Loucy (cell line): ENCODE measurements around the gene BTN1A1.

ENCODE experiments used
- H2AFZ ChIP-seq: fragments of 200-600 bp; sonication (generic); 2 replicates; pipeline ENCODE4 v1.6.0; 2016; ENCODE audit warnings: antibody characterized with exemption, mild to moderate bottlenecking, low read length, moderate library complexity
- H3F3A ChIP-seq: fragments of 200-600 bp; 2 replicates; pipeline ENCODE4 v1.6.0; 2016; ENCODE audit warnings: antibody characterized with exemption, low read depth, mild to moderate bottlenecking
- H3K27me3 ChIP-seq: fragments of 200-600 bp; sonication (generic); 2 replicates; pipeline ENCODE4 v1.6.1; 2014; ENCODE audit warnings: low read length, mild to moderate bottlenecking; ENCODE audit not compliant: insufficient read depth, poor library complexity, severe bottlenecking
- H3K36me3 ChIP-seq: fragments of 200-600 bp; sonication (generic); 2 replicates; pipeline ENCODE4 v1.6.1; 2016; ENCODE audit warnings: low read length; ENCODE audit not compliant: insufficient read depth
- H3K4me1 ChIP-seq: fragments of 200-600 bp; sonication (generic); 2 replicates; pipeline ENCODE4 v1.5.1; 2014; ENCODE audit warnings: low read length, mild to moderate bottlenecking; ENCODE audit not compliant: insufficient read depth, poor library complexity, severe bottlenecking
- H3K4me2 ChIP-seq: fragments of 200-600 bp; sonication (generic); 2 replicates; pipeline ENCODE4 v1.6.0; 2014; ENCODE audit warnings: antibody characterized with exemption, low read length, low read depth, mild to moderate bottlenecking; ENCODE audit not compliant: poor library complexity, severe bottlenecking
- H3K4me3 ChIP-seq: fragments of 200-600 bp; sonication (generic); 2 replicates; pipeline ENCODE4 v1.5.1; 2014; ENCODE audit warnings: low read length, mild to moderate bottlenecking, mixed read lengths; ENCODE audit not compliant: poor library complexity, severe bottlenecking
- H3K79me2 ChIP-seq: fragments of 200-600 bp; sonication (generic); 2 replicates; pipeline ENCODE4 v1.6.1; 2014; ENCODE audit warnings: low read length; ENCODE audit not compliant: insufficient read depth
- H3K9ac ChIP-seq: fragments of 200-600 bp; sonication (generic); 2 replicates; pipeline ENCODE4 v1.6.0; 2014; ENCODE audit warnings: mild to moderate bottlenecking, low read depth, low read length, moderate library complexity; ENCODE audit not compliant: poor library complexity, severe bottlenecking
- H3K9me2 ChIP-seq: fragments of 200-600 bp; sonication (generic); replicated peaks from 2 replicates; pipeline ENCODE4 v1.6.1; 2016; ENCODE audit warnings: low read depth, low read length, mixed read lengths
- H3K9me3 ChIP-seq: fragments of 200-600 bp; sonication (generic); 2 replicates; pipeline ENCODE4 v1.6.1; 2014; ENCODE audit warnings: mild to moderate bottlenecking, antibody characterized with exemption, low read length, low read depth; ENCODE audit not compliant: insufficient read depth
- H4K20me1 ChIP-seq: fragments of 200-600 bp; sonication (generic); 2 replicates; pipeline ENCODE4 v1.6.0; 2014; ENCODE audit warnings: antibody characterized with exemption, low read length, mild to moderate bottlenecking; ENCODE audit not compliant: insufficient read depth, poor library complexity, severe bottlenecking
- EZH2phosphoT487 ChIP-seq: fragments of 200-600 bp; IDR thresholded peaks from 2 replicates; pipeline ENCODE4 v1.6.1; 2018; ENCODE audit warnings: antibody characterized with exemption, mild to moderate bottlenecking, moderate library complexity, borderline replicate concordance
- TF ChIP-seq, protein P1 (sequence below): fragments of 200-600 bp; sonication (generic); conservative IDR thresholded peaks from 2 replicates; pipeline ENCODE4 v1.5.1; 2014; ENCODE audit warnings: mild to moderate bottlenecking, antibody characterized with exemption, low read length

Gene BTN1A1

DNA sequence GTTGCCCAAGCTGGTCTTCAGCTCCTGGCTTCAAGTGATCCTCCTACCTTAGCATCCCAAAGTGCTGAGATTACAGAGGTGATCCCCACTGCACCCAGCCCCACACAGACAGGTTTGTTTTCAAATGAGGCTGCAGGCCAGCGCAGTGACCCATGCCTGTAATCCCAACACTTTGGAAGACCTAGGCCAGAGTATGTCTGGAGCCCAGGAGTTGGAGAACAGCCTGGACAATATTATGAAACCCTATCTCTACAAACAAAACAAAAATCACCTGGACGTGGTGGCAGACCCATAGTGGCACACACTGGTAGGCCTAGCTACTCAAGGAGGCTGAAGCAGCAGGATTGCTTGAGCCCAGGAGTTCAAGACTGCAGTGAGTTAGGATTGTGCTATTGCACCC lies 30.1 kb downstream of the BTN1A1 start:
- Histone ChIP-seq H4K20me1 (no peaks in the 10 kb centered on the region), H3F3A (0 out of 2 replicates have a peak, but pooled peaks cover 10% of the 10 kb centered on the region), H3K9me2 (no peaks in the 10 kb centered on the region), H3K9ac (no peak overlapping the region), H3K4me3 (no peak overlapping the region), H3K9me3 (no peaks in the 10 kb centered on the region), H3K4me2 (no peak overlapping the region), H3K4me1 (peaks cover 9% of the 10 kb centered on the region), H3K27me3 (no peaks in the 10 kb centered on the region), H2AFZ (0 out of 2 replicates have a peak overlapping the region, but pooled peaks have one; percentile 50), H3K79me2 (no peaks in the 10 kb centered on the region), H3K36me3 (no peaks in the 10 kb centered on the region)
- TF ChIP-seq, protein P1, sequence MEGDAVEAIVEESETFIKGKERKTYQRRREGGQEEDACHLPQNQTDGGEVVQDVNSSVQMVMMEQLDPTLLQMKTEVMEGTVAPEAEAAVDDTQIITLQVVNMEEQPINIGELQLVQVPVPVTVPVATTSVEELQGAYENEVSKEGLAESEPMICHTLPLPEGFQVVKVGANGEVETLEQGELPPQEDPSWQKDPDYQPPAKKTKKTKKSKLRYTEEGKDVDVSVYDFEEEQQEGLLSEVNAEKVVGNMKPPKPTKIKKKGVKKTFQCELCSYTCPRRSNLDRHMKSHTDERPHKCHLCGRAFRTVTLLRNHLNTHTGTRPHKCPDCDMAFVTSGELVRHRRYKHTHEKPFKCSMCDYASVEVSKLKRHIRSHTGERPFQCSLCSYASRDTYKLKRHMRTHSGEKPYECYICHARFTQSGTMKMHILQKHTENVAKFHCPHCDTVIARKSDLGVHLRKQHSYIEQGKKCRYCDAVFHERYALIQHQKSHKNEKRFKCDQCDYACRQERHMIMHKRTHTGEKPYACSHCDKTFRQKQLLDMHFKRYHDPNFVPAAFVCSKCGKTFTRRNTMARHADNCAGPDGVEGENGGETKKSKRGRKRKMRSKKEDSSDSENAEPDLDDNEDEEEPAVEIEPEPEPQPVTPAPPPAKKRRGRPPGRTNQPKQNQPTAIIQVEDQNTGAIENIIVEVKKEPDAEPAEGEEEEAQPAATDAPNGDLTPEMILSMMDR, result no peak
- TF ChIP-seq EZH2phosphoT487, result no peak

GRCh38 chr6:26531897-26532296 lies 31.8 kb downstream of the BTN1A1 start:
- no peak for TF ChIP-seq EZH2phosphoT487
- TF ChIP-seq, protein P1, result no peak
- H3K9me3 ChIP-seq, result no peaks in the 10 kb centered on the region
- no peaks in the 10 kb centered on the region for H3K79me2 ChIP-seq
- peaks cover 23% of the 10 kb centered on the region for H3K4me1 ChIP-seq
- no peaks in the 10 kb centered on the region for H4K20me1 ChIP-seq
- no peak overlapping the region for H3K4me3 ChIP-seq
- H2AFZ ChIP-seq, result no peak overlapping the region
- H3K27me3 ChIP-seq, result no peaks in the 10 kb centered on the region
- peak overlapping the region; percentile 77 for H3K4me2 ChIP-seq
- H3F3A ChIP-seq, result peaks cover 18% of the 10 kb centered on the region
- no peaks in the 10 kb centered on the region for H3K9me2 ChIP-seq
- no peaks in the 10 kb centered on the region for H3K36me3 ChIP-seq
- H3K9ac ChIP-seq, result no peak overlapping the region

DNA sequence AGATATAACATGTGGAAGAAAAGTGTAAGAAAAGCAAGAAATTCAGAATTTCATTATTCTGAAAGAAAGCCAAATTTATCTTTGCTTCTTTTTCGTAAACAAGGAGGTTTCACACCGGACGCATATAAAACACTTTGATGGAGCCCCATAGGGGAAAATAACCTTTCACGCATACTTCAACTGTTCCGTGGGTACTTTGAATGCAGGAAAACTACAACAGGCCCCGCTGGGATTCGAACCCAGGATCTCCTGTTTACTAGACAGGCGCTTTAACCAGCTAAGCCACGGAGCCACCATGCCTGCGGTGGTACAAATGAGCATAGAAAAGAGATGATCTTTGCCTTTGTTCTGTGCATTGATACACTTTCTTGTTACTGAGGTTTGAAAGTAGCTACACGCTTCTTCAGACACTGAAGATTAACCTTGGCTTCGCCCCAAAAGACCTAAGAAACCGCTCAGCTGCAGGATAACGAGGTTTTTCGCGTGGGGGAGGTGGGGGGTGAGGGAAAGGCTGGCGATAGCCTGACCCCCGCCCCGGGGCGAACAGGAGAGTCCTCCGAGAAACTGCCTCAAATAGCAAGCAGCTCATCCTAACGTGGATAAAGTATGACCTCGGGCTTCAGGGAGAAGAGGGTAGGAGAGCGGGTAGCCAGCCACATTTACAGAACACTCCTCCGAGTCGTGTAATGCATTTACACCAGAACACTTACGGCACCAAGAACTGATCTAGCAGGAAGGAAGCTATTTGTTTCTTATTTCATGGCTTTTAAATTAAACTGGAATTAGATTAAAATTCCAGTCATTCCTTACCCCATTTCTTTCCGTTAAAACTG lies 32.8 kb downstream of the BTN1A1 start:
- Histone ChIP-seq H3K4me3 (peak overlapping the region; percentile 98), H3F3A (peaks cover 25% of the 10 kb centered on the region), H3K4me2 (peak overlapping the region; percentile 77), H3K4me1 (peaks cover 24% of the 10 kb centered on the region), H2AFZ (peak overlapping the region; percentile 98), H3K79me2 (no peaks in the 10 kb centered on the region), H3K9me2 (no peaks in the 10 kb centered on the region), H3K27me3 (no peaks in the 10 kb centered on the region), H4K20me1 (no peaks in the 10 kb centered on the region), H3K36me3 (no peaks in the 10 kb centered on the region), H3K9ac (peak overlapping the region; percentile 97), H3K9me3 (no peaks in the 10 kb centered on the region)
- TF ChIP-seq, protein P1, result no peak
- no peak for TF ChIP-seq EZH2phosphoT487
